Progenitor cell of endocrine pancreas (in vitro differentiated cells): ENCODE results near the gene FLT3LG. TPM values are rescaled to one million over a fixed set of nuclear protein-coding genes. Genes with fewer than 3 reads are reported as not detected.
A peak's percentile ranks its signal among the peaks of the same experiment; 100 is the strongest.

Source experiments
- DNase-seq: peaks from one replicate; pipeline ENCODE4 v3.0.0; 2021; ENCODE audit warnings: low spot score; ENCODE audit not compliant: unreplicated experiment
- H3K27ac Mint-ChIP-seq: 2 replicates; pipeline ENCODE4 v1.8.0; 2021; ENCODE audit warnings: mild to moderate bottlenecking, moderate library complexity, mixed read lengths
- H3K27me3 Mint-ChIP-seq: 2 replicates; pipeline ENCODE4 v1.8.0; 2021; ENCODE audit warnings: mixed read lengths
- H3K36me3 Mint-ChIP-seq: 2 replicates; pipeline ENCODE4 v1.8.0; 2022; ENCODE audit warnings: mixed read lengths; ENCODE audit not compliant: insufficient read depth
- H3K4me1 Mint-ChIP-seq: 2 replicates; pipeline ENCODE4 v1.8.0; 2021; ENCODE audit warnings: low read depth, mixed read lengths
- H3K4me3 Mint-ChIP-seq: 2 replicates; pipeline ENCODE4 v1.8.0; 2021; ENCODE audit warnings: low read depth, mild to moderate bottlenecking, moderate library complexity, mixed read lengths
- H3K9me3 Mint-ChIP-seq: 2 replicates; pipeline ENCODE4 v1.8.0; 2021; ENCODE audit warnings: low read depth, mixed read lengths
- total RNA-seq: library from RNA; stranded (reverse); gene quantifications from 2 replicates; pipeline ENCODE4 v1.2.1, GENCODE V29; 2021
- TF ChIP-seq, protein P1 (sequence below): fragments of 200-600 bp; sonication (generic); IDR thresholded peaks from one replicate; pipeline ENCODE4 v1.5.0; 2021; ENCODE audit warnings: antibody characterized with exemption, mild to moderate bottlenecking; ENCODE audit not compliant: unreplicated experiment

The FLT3LG gene
- total RNA-seq, 1 donor from 2014 or later = 0.96 TPM

DNA sequence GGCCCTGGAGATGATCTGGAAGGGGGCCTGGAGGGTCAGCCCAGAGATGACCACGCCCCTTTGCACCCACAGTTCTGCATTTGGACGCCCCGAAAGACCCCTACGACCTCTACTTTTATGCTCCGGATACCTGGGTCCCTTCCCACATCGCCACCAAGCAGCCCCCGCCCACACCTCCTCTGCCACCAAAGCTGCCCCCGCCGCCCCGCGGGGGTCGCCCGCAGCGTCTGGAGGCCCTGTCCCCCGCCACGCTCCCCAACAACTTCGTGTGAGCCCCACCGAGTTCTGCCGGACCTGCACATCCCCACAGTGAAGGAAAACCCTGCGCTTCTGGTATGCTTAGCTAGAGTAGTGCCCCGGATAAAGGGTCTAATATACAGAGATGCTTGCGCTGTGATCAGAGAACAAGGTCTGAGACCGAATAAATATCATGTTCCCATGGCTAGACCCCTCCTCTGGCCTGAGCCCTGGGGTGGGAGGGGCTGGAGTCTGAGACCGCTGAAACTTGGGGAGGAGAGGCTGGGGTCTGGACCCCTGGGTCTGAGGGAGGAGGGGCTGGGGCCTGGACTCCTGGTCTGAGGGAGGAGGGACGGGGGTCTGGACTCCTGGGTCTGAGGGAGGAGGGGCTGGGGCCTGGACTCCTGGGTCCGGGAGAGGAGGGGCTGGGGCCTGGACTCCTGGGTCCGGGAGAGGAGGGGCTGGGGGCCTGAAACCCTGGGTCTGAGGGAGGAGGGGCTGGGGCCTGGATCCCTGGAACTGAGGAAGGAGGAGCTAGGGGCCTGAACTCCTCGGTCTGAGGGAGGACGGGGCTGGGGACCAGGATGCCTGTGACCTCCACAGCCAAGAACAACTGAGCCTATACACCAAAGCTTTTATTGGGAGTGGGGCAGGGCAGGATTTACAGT, 45.2 kb upstream of the FLT3LG start:
- DNase-seq = no peak
- Mint-ChIP-seq H3K4me3 (peak overlapping the region; percentile 39), H3K27me3 (peaks cover 91% of the 10 kb centered on the region)

DNA sequence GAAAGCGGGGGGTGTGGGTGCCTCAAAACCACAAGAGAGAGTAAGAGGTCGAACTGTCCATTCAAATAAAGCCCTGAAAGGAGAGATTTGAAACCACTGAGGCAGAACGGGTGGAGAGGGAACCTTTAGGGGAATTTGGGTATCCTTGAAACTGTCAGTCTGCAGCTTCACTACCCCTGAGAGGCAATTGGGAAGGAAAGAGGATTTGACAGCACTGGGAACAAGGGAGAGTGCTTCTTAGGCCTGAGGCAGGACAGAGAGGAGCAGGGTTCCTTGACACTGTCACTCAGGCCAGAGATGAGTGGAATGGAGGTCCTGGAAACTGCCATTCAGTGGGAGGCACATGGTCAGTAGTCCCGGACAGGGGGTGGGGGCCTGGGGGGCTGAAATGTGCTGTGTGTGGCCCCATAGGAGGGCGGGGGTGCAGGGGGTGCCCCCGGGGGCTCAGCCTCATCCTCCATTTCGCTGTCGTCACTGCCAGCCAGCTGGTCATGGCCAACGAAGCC, 43.8 kb upstream of the FLT3LG start:
- H3K4me1 Mint-ChIP-seq = peaks cover 11% of the 10 kb centered on the region
- peaks cover 86% of the 10 kb centered on the region for H3K27me3 Mint-ChIP-seq
- H3K9me3 Mint-ChIP-seq = no peaks in the 10 kb centered on the region
- H3K36me3 Mint-ChIP-seq = no peaks in the 10 kb centered on the region
- TF ChIP-seq, protein P1, sequence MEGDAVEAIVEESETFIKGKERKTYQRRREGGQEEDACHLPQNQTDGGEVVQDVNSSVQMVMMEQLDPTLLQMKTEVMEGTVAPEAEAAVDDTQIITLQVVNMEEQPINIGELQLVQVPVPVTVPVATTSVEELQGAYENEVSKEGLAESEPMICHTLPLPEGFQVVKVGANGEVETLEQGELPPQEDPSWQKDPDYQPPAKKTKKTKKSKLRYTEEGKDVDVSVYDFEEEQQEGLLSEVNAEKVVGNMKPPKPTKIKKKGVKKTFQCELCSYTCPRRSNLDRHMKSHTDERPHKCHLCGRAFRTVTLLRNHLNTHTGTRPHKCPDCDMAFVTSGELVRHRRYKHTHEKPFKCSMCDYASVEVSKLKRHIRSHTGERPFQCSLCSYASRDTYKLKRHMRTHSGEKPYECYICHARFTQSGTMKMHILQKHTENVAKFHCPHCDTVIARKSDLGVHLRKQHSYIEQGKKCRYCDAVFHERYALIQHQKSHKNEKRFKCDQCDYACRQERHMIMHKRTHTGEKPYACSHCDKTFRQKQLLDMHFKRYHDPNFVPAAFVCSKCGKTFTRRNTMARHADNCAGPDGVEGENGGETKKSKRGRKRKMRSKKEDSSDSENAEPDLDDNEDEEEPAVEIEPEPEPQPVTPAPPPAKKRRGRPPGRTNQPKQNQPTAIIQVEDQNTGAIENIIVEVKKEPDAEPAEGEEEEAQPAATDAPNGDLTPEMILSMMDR = no peak
- no peak overlapping the region for H3K27ac Mint-ChIP-seq
- no peak overlapping the region for H3K4me3 Mint-ChIP-seq
- no peak for DNase-seq

More for the DNA sequence above, 45.2 kb upstream of the FLT3LG start:
- Mint-ChIP-seq H3K4me1 (peaks cover 11% of the 10 kb centered on the region), H3K36me3 (no peaks in the 10 kb centered on the region), H3K27ac (no peak overlapping the region), H3K9me3 (no peaks in the 10 kb centered on the region)
- TF ChIP-seq, protein P1 = no peak

DNA sequence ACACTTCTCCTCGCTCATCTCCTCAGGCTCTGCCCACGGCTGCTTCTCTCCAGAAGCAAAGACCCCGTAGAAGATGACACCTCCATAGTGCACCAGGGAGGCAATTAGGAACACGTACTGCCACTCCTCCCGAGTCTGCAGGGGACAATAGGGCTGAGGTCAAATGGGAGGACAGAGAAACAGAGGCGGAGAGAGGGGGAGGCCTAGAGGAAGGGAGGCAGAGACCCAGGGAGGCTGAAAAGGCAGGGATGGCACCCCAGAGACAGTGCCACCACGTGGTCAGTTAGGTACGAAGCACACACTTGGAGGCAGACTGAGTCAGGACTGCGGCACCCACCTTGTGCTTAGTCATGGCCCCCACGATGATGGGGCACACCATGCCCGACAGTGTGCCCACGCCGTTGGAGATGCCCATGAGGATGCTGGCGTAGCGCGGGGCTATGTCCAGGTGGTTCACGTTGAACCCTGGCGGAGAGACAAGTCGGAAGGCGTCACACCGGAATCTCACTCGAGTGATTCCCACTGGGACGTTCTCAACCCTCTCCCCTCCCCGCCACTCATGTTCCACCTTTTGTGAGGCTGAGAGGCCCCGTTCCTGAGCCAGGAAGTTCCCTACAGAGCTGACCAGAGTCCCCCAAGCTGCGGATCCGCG, 43.2 kb upstream of the FLT3LG start:
- H3K27me3 Mint-ChIP-seq = peaks cover 86% of the 10 kb centered on the region
- H3K4me1 Mint-ChIP-seq = peaks cover 8% of the 10 kb centered on the region
- TF ChIP-seq, protein P1 = no peak
- H3K4me3 Mint-ChIP-seq = no peak overlapping the region
- no peaks in the 10 kb centered on the region for H3K36me3 Mint-ChIP-seq
- no peak for DNase-seq
- H3K9me3 Mint-ChIP-seq = no peaks in the 10 kb centered on the region
- no peak overlapping the region for H3K27ac Mint-ChIP-seq

DNA sequence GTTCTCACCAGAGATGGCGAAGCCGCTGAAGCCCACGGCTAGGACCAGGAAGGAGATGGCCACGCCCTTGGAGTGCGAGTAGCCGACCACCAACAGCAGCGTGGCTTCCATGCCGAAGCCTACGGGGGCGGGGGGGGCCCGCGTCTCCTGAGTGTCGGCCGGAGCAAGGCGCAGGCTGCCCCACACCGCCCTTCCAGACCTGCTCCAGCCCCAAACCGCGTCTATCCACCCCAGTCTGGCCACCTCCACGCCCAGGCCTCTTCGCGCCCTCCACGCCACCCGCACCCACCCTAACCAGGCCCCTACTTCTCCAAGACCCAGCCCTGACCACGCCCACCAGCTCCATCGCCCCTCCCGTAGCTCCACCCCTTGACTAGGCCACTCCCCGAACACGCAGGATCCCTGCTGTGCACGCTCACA, 42.7 kb upstream of the FLT3LG start:
- TF ChIP-seq, protein P1 = no peak
- H3K27me3 Mint-ChIP-seq = peaks cover 86% of the 10 kb centered on the region

More for the DNA sequence above, 42.7 kb upstream of the FLT3LG start:
- peaks cover 6% of the 10 kb centered on the region for H3K4me1 Mint-ChIP-seq
- H3K4me3 Mint-ChIP-seq = no peak overlapping the region
- no peak for DNase-seq
- H3K36me3 Mint-ChIP-seq = no peaks in the 10 kb centered on the region
- H3K27ac Mint-ChIP-seq = no peak overlapping the region
- no peaks in the 10 kb centered on the region for H3K9me3 Mint-ChIP-seq
